ENCODE results near the gene APLN.

GRCh38 chrX:129679901-129680300 lies 25.1 kb upstream of the APLN start:
- TF ChIP-seq, protein P1, sequence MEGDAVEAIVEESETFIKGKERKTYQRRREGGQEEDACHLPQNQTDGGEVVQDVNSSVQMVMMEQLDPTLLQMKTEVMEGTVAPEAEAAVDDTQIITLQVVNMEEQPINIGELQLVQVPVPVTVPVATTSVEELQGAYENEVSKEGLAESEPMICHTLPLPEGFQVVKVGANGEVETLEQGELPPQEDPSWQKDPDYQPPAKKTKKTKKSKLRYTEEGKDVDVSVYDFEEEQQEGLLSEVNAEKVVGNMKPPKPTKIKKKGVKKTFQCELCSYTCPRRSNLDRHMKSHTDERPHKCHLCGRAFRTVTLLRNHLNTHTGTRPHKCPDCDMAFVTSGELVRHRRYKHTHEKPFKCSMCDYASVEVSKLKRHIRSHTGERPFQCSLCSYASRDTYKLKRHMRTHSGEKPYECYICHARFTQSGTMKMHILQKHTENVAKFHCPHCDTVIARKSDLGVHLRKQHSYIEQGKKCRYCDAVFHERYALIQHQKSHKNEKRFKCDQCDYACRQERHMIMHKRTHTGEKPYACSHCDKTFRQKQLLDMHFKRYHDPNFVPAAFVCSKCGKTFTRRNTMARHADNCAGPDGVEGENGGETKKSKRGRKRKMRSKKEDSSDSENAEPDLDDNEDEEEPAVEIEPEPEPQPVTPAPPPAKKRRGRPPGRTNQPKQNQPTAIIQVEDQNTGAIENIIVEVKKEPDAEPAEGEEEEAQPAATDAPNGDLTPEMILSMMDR (conservative IDR thresholded peaks at IDR 0.05) = no peak
- no peak for TF ChIP-seq ZFX (IDR thresholded peaks at IDR 0.05)

Data from C4-2B (cell line).